COR-L47 (cell line): ENCODE results near the gene CFAP73.
A peak's percentile ranks its signal among the peaks of the same experiment; 100 is the strongest.

Source experiments
- DNase-seq: peaks from one replicate; lab custom pipeline; 2025; lab: John Stamatoyannopoulos, UW

The CFAP73 gene

GRCh38 chr12:113142173-113142885, 7.2 kb upstream of the CFAP73 start:
- DNase-seq, result no peak

GRCh38 chr12:113142886-113143332, 6.6 kb upstream of the CFAP73 start:
- DNase-seq, result no peak

DNA sequence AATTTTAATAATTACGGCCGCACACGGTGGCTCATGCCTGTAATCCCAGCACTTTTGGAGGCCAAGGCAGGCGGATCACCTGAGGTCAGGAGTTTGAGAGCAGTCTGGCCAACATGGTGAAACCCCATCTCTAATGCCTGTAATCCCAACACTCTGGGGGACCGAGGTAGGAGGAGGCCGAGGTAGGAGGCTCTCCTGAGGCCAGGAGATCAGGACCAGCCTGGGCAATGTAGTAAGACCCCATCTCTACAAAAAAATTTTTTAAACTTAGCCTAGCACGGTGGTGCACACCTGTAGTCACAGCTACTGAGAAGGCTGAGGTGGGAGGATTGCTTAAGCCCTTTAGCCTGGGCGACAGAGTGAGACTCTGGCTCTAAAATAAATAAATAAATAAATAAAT, 5.6 kb upstream of the CFAP73 start:
- DNase-seq, result no peak

DNA sequence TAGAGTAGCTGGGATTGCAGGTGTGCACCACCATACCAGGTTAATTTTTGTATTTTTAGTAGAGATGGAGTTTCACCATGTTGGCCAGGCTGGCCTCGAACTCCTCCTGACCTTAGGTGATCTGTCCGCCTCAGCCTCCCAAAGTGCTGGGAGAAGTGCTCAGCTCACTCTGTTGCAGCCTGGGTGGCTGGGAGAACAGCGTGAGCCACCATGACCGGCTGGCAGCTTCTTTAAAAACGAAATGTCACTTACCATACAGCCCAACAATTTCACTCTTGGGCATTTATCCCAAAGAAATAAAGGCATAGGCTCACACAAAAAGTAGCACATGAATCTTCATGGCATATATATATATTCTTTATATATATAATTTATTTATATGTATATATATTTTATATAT, 4.7 kb upstream of the CFAP73 start:
- no peak for DNase-seq

- no peak for DNase-seq
Measured at GRCh38 chr12:113145720-113146551, 3.6 kb upstream of the CFAP73 start.

DNA sequence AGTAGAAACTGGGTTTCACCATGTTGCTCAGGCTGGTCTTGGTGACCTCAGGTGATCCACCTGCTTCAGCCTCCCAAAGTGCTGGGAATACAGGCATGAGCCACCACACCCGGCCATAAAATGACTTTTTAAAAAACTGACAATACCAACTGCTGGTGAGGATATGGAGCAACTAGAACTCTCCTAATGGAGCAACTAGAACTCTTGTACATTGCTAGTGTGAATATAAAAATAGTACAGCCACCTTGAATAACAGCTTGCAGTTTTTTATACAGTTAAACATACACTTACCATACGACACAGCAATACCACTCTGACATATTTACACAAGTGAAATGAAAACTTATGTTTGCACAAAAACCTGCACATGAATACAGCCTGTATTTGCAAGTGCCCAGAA, 2.5 kb upstream of the CFAP73 start:
- DNase-seq, result no peak

- no peak for DNase-seq
Measured at GRCh38 chr12:113151655-113152054, 2.1 kb downstream of the CFAP73 start.

DNA sequence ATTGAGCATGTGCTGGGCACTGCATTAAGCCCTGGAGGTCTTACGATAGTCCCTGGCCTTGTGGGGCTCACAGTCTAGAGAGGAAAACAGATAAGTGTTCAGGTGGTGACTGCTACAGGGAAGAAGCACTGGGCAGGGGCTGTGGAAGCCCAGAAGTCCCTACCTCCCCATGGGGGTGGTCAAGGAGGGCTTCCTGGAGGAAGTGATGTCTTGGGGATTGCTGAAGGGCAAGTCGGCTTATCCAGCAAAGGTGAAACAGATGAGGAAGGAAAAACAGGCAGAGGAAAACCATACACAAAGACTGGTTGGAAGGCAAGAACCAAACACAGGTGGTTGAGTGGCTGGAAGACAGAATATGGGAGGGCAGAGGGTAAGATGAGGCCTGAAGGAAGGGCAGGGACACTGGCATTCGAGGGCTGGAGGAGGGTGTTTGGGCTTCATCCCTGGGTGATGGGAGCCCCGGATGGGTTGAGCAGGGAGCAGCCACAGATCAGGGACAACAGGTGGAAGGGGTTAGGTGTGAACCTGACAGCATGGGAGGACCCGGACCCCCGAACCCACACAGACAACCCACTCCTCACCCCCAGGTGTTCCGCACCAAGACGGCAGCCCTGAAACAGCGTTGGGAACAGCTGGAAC, 2.8 kb downstream of the CFAP73 start:
- no peak for DNase-seq

- DNase-seq, result peak; percentile 70
Measured at GRCh38 chr12:113152835-113153814, 3.6 kb downstream of the CFAP73 start.

DNA sequence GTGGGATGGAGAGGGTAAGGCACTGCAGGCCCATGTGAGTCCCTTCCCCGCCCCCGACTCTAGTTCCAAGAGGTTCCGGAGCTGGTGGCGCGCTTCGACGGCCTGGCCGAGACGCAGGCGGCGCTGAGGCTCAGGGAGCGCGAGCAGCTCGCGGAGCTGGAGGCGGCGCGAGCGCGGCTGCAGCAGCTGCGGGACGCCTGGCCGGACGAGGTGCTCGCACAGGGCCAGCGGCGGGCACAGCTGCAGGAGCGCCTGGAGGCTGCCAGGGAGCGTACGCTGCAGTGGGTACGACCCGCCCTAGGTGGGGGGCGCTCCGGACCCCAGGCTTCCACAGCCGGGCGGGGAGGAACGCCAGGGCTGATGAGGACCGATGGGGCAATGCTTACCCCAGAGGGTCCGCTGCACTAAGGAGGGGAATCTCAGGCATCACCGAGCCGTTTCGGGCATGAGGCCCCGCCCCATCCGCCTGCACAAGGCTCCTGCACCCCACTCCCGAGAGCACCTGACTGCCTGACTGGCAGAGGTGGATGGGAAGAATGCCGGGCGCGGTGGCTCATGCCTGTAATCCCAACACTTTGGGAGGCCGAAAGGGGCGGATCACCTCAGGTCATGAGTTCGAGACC, 4.9 kb downstream of the CFAP73 start:
- DNase-seq, result peak; percentile 9

GRCh38 chr12:113155060-113155459, 5.5 kb downstream of the CFAP73 start:
- no peak for DNase-seq

GRCh38 chr12:113155646-113156045, 6.1 kb downstream of the CFAP73 start:
- DNase-seq, result no peak

- no peak for DNase-seq
Measured at GRCh38 chr12:113157218-113157859, 7.8 kb downstream of the CFAP73 start.

GRCh38 chr12:113158439-113159203, 9.1 kb downstream of the CFAP73 start:
- no peak for DNase-seq

DNA sequence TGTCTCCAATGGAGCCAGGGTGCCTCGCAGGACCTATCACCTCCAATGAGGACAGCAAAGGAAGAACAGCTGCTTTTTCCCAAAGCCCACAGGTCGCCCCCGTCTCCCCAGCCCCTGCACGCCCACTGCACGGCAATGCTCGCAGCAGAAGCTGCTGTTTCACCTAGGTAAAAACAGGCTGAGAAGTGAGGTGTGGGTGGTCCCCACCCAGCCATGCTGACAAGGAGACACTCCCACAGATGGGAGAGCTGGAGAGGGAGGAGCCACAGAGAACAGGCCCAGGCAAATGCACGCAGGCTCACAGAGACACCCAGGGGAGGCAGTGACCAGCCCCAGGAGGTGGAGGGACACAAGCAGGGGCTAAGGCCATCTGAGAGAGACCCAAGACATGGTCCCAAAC, 10.4 kb downstream of the CFAP73 start:
- DNase-seq, result no peak

- no peak for DNase-seq
Measured at GRCh38 chr12:113161415-113162016, 12.0 kb downstream of the CFAP73 start.

DNA sequence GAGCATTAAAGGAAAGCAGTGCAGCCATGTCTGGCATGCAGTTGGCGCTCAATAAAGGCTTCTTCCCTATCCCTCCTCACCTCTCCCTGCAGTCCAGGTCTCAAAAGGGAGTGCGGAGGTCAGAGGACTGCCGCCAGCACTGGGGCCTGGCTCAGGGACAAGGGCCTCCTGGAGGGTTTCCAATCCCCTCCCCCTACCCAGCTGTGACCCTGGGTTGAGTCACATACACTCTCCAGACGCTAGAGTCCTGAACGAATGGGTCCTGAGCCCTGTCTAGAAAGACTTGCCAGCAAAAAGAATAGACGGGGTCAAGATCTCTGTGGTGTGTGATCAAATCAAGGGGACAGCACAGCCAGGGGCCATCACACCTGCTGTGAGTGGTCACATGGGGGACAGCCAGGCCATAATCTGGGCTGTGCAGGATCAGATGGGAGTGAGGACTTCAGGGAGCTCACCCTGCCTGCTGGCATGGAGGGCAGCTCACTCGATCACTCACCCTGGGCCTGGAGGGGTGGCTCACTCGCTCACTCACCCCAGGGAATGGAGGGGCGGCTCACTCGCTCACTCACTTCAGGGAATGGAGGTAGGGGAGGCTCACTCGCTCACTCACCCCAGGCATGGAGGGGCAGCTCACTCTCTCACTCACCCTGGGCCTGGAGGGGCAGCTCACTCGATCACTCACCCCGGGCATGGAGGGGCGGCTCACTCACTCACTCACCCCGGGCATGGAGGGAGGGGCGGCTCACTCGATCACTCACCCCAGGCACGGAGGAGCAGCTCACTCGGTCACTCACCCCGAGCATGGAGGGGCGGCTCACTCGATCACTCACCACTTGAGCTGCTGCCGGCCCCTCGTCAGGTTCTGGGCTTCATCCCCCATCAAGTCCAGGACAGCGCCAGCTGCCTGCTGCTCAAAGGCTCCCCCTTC, 12.8 kb downstream of the CFAP73 start:
- no peak for DNase-seq

DNA sequence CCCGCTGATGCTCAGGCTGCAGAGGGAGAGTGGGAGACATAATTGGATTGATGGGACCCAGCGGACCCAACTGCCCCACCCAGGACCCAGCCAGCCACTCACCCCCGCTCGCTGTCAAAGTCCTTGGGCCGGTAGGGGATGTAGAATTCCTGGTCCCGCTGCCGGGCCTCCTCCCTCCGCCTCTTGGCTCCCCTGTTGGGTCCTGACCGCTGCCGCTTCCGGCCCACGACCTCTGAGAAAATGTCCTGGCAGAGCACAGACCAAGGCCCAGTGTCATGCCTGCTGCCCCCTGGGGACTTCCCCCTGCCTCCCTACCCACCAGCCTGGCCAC, 13.5 kb downstream of the CFAP73 start:
- DNase-seq, result no peak

DNA sequence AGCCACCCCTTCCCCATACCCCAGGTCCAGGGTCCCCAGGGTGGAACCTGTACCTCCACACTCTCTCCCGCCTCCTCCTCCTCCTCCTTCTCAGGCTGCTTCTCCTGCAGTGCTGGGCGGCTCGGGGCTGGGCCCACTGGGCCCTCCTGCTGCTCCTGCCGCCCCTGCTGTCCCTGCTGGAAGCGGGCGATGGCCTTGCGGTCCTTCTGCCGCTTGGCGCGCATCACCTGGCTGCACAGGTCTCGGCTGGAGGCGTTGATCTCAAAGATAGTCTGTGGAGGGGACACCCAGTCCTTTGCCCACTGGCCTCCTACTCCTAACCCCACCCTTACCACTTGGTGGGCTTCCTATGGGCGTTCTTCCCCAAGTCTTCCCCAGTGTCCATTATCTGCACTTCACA, 14.5 kb downstream of the CFAP73 start:
- DNase-seq, result no peak
